ENCODE data around the gene DPPA2. TPM values are rescaled to one million over a fixed set of nuclear protein-coding genes. Genes with fewer than 3 reads are reported as not detected.

DPPA2 gene
- total RNA-seq, 2 donors from 2014 or later = not detected

- no peak for TF ChIP-seq POLR2A (IDR thresholded peaks at IDR 0.05)
- TF ChIP-seq, protein P1, sequence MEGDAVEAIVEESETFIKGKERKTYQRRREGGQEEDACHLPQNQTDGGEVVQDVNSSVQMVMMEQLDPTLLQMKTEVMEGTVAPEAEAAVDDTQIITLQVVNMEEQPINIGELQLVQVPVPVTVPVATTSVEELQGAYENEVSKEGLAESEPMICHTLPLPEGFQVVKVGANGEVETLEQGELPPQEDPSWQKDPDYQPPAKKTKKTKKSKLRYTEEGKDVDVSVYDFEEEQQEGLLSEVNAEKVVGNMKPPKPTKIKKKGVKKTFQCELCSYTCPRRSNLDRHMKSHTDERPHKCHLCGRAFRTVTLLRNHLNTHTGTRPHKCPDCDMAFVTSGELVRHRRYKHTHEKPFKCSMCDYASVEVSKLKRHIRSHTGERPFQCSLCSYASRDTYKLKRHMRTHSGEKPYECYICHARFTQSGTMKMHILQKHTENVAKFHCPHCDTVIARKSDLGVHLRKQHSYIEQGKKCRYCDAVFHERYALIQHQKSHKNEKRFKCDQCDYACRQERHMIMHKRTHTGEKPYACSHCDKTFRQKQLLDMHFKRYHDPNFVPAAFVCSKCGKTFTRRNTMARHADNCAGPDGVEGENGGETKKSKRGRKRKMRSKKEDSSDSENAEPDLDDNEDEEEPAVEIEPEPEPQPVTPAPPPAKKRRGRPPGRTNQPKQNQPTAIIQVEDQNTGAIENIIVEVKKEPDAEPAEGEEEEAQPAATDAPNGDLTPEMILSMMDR (IDR thresholded peaks at IDR 0.05) = no peak
- no peak for DNase-seq
- Histone ChIP-seq H3K36me3 (replicated peaks in 1 of 2; ENCODE audit: insufficient read depth in 1 of 2, low read depth in 2 of 2) (no peaks in the 10 kb centered on the region), H3K9me3 (no peaks in the 10 kb centered on the region), H3K27me3 (no peaks in the 10 kb centered on the region), H3K27ac (no peak overlapping the region), H3K4me3 (no peak overlapping the region), H3K4me1 (no peaks in the 10 kb centered on the region)
- no peak for ATAC-seq
- intact Hi-C loops (cut with DNase I) = no loop called here
- 57 to 58% methylated on average over 3 of the region's 3 CpGs for WGBS, 2 donors
These were observed 30.5 kb upstream of the DPPA2 start for GRCh38 chr3:109346770-109347295.

DNA sequence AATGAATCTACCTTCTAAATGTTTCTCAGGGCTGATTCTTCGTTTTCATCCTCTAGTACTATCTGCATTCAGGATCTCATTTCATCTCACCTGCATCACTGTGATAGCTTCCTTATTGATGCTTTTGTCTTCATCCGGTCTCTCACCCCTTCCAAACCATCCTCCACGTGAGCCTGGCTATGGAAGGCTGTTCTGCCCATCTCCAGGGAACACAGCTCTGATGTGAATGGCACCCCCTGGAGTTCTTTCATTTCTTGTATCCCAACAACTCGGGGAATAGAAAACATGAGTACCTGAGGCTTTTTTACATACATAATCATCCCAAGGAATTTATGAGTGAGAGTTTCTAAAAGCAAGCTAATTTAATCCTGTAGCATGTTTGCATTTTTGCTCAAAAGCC is 29.8 kb upstream of the DPPA2 start:
- no peaks in the 10 kb centered on the region for H3K4me1 ChIP-seq
- H3K9me3 ChIP-seq = no peaks in the 10 kb centered on the region
- DNase-seq = no peak
- H3K27ac ChIP-seq = no peak overlapping the region
- intact Hi-C loops (cut with DNase I) = no loop called here
- H3K27me3 ChIP-seq = no peaks in the 10 kb centered on the region
- H3K36me3 ChIP-seq (replicated peaks in 1 of 2; ENCODE audit: insufficient read depth in 1 of 2, low read depth in 2 of 2) = no peaks in the 10 kb centered on the region
- H3K4me3 ChIP-seq = no peak overlapping the region
- no peak for TF ChIP-seq POLR2A (IDR thresholded peaks at IDR 0.05)
- TF ChIP-seq, protein P1 (IDR thresholded peaks at IDR 0.05) = no peak
- WGBS, 2 donors = 34 to 36% methylated on average over 4 of the region's 4 CpGs
- no peak for ATAC-seq

- Histone ChIP-seq H3K27ac (no peak overlapping the region), H3K9me3 (no peaks in the 10 kb centered on the region), H3K4me1 (no peaks in the 10 kb centered on the region), H3K27me3 (peaks cover 0 to 4% of the 10 kb centered on the region in 2 donors), H3K4me3 (no peak overlapping the region), H3K36me3 (replicated peaks in 1 of 2; ENCODE audit: insufficient read depth in 1 of 2, low read depth in 2 of 2) (no peaks in the 10 kb centered on the region)
- TF ChIP-seq, protein P1 (IDR thresholded peaks at IDR 0.05) = no peak
- TF ChIP-seq POLR2A (IDR thresholded peaks at IDR 0.05) = no peak
- DNase-seq (no peak), ATAC-seq (no peak)
- intact Hi-C loops (cut with DNase I) = no loop called here
- 33 to 36% methylated on average over 5 of the region's 5 CpGs for WGBS, 2 donors
These were observed 23.7 kb upstream of the DPPA2 start for GRCh38 chr3:109339714-109340648.

- TF ChIP-seq POLR2A (IDR thresholded peaks at IDR 0.05) = no peak
- TF ChIP-seq, protein P1 (IDR thresholded peaks at IDR 0.05) = no peak
- H3K9me3 ChIP-seq = no peaks in the 10 kb centered on the region
- H3K27me3 ChIP-seq = peaks cover 0 to 4% of the 10 kb centered on the region in 2 donors
- WGBS, 2 donors = 63 to 71% methylated on average over 3 of the region's 3 CpGs
- H3K4me1 ChIP-seq = no peaks in the 10 kb centered on the region
- intact Hi-C loops (cut with DNase I) = no loop called here
- H3K36me3 ChIP-seq (replicated peaks in 1 of 2; ENCODE audit: insufficient read depth in 1 of 2, low read depth in 2 of 2) = no peaks in the 10 kb centered on the region
- no peak for ATAC-seq
- no peak overlapping the region for H3K27ac ChIP-seq
- no peak for DNase-seq
- H3K4me3 ChIP-seq = no peak overlapping the region
These were observed 22.9 kb upstream of the DPPA2 start for GRCh38 chr3:109339197-109339596.

Data from body of pancreas (tissue), 4 donors.